ENCODE measurements around the gene TRABD2B.

The TRABD2B gene

GRCh38 chr1:47872886-47873285 is 124.3 kb downstream of the TRABD2B start:
- no peaks in the 10 kb centered on the region for H3K79me2 ChIP-seq (ENCODE audit: control insufficient read depth, low read length)
- no peaks in the 10 kb centered on the region for H4K20me1 ChIP-seq (ENCODE audit: control insufficient read depth, insufficient read depth, low read depth, low read length)
- no peak overlapping the region for H3K4me2 ChIP-seq (ENCODE audit: low read length)
- no peak overlapping the region for H3K4me3 ChIP-seq (ENCODE audit: low read length)
- H3K4me1 ChIP-seq (ENCODE audit: control insufficient read depth, low read length): no peaks in the 10 kb centered on the region
- H3K9me3 ChIP-seq (ENCODE audit: control insufficient read depth, insufficient read depth, low read length): no peaks in the 10 kb centered on the region
- no peaks in the 10 kb centered on the region for H3K9me2 ChIP-seq (replicated peaks; ENCODE audit: control insufficient read depth, low read length)
- H3K27ac ChIP-seq (ENCODE audit: low read depth, low read length): no peak overlapping the region
- H3F3A ChIP-seq (ENCODE audit: control insufficient read depth, insufficient read depth): no peaks in the 10 kb centered on the region
- no peak for TF ChIP-seq EZH2phosphoT487 (IDR thresholded peaks at IDR 0.05; ENCODE audit: borderline replicate concordance, low read length)
- TF ChIP-seq, protein P1, sequence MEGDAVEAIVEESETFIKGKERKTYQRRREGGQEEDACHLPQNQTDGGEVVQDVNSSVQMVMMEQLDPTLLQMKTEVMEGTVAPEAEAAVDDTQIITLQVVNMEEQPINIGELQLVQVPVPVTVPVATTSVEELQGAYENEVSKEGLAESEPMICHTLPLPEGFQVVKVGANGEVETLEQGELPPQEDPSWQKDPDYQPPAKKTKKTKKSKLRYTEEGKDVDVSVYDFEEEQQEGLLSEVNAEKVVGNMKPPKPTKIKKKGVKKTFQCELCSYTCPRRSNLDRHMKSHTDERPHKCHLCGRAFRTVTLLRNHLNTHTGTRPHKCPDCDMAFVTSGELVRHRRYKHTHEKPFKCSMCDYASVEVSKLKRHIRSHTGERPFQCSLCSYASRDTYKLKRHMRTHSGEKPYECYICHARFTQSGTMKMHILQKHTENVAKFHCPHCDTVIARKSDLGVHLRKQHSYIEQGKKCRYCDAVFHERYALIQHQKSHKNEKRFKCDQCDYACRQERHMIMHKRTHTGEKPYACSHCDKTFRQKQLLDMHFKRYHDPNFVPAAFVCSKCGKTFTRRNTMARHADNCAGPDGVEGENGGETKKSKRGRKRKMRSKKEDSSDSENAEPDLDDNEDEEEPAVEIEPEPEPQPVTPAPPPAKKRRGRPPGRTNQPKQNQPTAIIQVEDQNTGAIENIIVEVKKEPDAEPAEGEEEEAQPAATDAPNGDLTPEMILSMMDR (IDR thresholded peaks at IDR 0.05; ENCODE audit: low read depth, low read length, poor library complexity, severe bottlenecking): no peak
- no peaks in the 10 kb centered on the region for H3K27me3 ChIP-seq (ENCODE audit: control insufficient read depth, low read length)
- H3K36me3 ChIP-seq (ENCODE audit: control insufficient read depth, low read length): no peaks in the 10 kb centered on the region

DNA sequence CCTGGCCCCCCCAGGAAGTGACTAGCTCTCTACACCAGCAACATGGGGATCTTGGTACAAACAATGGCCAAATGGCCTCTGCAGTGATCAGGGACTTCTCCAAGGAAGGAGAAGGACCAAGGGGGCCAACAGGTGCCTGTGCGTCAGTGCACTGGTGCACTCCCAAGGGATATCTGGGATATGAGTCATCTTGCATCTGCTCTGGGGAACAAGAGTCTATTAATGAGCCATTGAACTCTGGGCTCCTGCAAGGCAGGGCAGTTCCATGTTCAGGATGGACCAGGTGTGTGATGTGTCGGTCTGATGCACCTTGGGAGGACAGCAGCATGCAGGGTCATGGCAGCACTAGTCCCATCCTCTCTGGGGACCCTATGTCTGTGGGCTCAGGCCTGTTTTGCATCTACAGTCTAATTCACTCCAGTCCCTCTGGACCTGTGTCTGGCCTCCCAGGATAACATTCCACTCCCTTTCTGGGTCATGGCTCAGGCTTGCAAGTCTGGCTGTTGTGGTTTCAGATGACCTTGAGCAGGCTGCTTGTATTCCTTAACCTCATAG is 125.3 kb downstream of the TRABD2B start:
- no peak overlapping the region for H3K4me2 ChIP-seq (ENCODE audit: low read length)

DNA sequence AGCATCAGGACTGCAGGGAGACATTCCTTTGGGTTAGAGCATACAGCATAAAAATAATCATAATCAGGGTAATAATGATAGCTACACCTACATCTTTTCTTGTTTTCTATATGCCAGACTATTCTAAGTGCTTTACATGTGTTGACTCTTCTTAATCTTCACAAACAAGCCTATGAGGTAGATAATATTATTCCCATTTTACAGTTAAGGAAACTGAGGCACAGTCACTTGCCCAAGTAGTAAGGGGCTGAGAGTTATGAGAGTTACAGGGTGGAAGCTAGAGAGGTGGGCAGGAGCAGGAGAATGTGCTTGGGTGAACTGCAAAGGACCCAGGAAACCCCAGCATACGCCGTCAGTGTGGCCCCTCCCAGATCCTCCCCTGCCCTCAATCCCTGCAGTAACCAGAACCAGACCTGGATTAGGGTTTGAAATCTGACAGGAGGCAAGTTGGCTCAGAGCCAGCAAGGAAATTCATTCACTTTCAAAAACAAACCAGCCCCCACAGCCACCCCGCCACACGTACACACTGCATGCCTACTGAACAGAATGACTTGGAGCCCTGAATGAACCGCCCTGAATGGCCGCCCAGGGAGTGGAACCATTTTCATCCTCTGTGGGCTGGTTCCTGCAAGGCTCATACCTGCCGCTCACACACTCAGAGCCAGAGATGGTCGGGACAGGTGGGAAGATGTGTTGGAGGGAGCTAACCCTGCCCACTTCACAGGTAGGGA is 126.1 kb downstream of the TRABD2B start:
- Histone ChIP-seq H3K9me3 (ENCODE audit: control insufficient read depth, insufficient read depth, low read length) (no peaks in the 10 kb centered on the region), H4K20me1 (ENCODE audit: control insufficient read depth, insufficient read depth, low read depth, low read length) (no peaks in the 10 kb centered on the region), H3K36me3 (ENCODE audit: control insufficient read depth, low read length) (no peaks in the 10 kb centered on the region), H3F3A (ENCODE audit: control insufficient read depth, insufficient read depth) (no peaks in the 10 kb centered on the region), H3K4me2 (ENCODE audit: low read length) (no peak overlapping the region), H3K27me3 (ENCODE audit: control insufficient read depth, low read length) (no peaks in the 10 kb centered on the region), H3K79me2 (ENCODE audit: control insufficient read depth, low read length) (no peaks in the 10 kb centered on the region), H3K9me2 (replicated peaks; ENCODE audit: control insufficient read depth, low read length) (no peaks in the 10 kb centered on the region), H3K4me1 (ENCODE audit: control insufficient read depth, low read length) (no peaks in the 10 kb centered on the region), H3K27ac (ENCODE audit: low read depth, low read length) (no peak overlapping the region), H3K4me3 (ENCODE audit: low read length) (no peak overlapping the region)
- no peak for TF ChIP-seq EZH2phosphoT487 (IDR thresholded peaks at IDR 0.05; ENCODE audit: borderline replicate concordance, low read length)
- TF ChIP-seq, protein P1 (IDR thresholded peaks at IDR 0.05; ENCODE audit: low read depth, low read length, poor library complexity, severe bottlenecking): no peak

More for the DNA sequence above, 125.3 kb downstream of the TRABD2B start:
- Histone ChIP-seq H3K9me2 (replicated peaks; ENCODE audit: control insufficient read depth, low read length) (no peaks in the 10 kb centered on the region), H3K4me3 (ENCODE audit: low read length) (no peak overlapping the region), H3F3A (ENCODE audit: control insufficient read depth, insufficient read depth) (no peaks in the 10 kb centered on the region), H3K36me3 (ENCODE audit: control insufficient read depth, low read length) (no peaks in the 10 kb centered on the region), H3K27me3 (ENCODE audit: control insufficient read depth, low read length) (no peaks in the 10 kb centered on the region), H4K20me1 (ENCODE audit: control insufficient read depth, insufficient read depth, low read depth, low read length) (no peaks in the 10 kb centered on the region), H3K27ac (ENCODE audit: low read depth, low read length) (no peak overlapping the region), H3K9me3 (ENCODE audit: control insufficient read depth, insufficient read depth, low read length) (no peaks in the 10 kb centered on the region), H3K4me1 (ENCODE audit: control insufficient read depth, low read length) (no peaks in the 10 kb centered on the region), H3K79me2 (ENCODE audit: control insufficient read depth, low read length) (no peaks in the 10 kb centered on the region)
- TF ChIP-seq, protein P1 (IDR thresholded peaks at IDR 0.05; ENCODE audit: low read depth, low read length, poor library complexity, severe bottlenecking): no peak
- TF ChIP-seq EZH2phosphoT487 (IDR thresholded peaks at IDR 0.05; ENCODE audit: borderline replicate concordance, low read length): no peak
